ENCODE results near the gene NPHP1. TPM values are rescaled to one million over a fixed set of nuclear protein-coding genes. Genes with fewer than 3 reads are reported as not detected.
"Not testable (repeated sequence)": the region's sequence is repeated elsewhere in the genome, so short reads cannot be mapped to it uniquely, and the experiment has no call there.

The NPHP1 gene
- 5.7 TPM for total RNA-seq (ENCODE audit: unreplicated experiment)
- long read RNA-seq, partial matches to known transcripts: 1 of 5 reads
- long read RNA-seq, other reads (novel, unspliced or antisense): 2 of 5 reads

- peak within 1 kb of the TSS; percentile 99 for H3K27ac Mint-ChIP-seq (ENCODE audit: unreplicated experiment)
- TF ChIP-seq CTCF (IDR thresholded peaks at IDR 0.05; ENCODE audit: unreplicated experiment): no peak
- H3K9me3 Mint-ChIP-seq (ENCODE audit: unreplicated experiment): no peaks in the 10 kb centered on the region
- peaks cover under 1% of the 10 kb centered on the region for H3K27me3 Mint-ChIP-seq (ENCODE audit: unreplicated experiment)
- peak; percentile 93 for DNase-seq (ENCODE audit: low spot score)
- H3K36me3 Mint-ChIP-seq (ENCODE audit: low read depth, unreplicated experiment): peaks cover 12% of the 10 kb centered on the region
- H3K4me3 Mint-ChIP-seq (ENCODE audit: unreplicated experiment): peak within 1 kb of the TSS; percentile 99
- peaks cover 9% of the 10 kb centered on the region for H3K4me1 Mint-ChIP-seq (ENCODE audit: unreplicated experiment)
Measured at GRCh38 chr2:110204408-110205385, at the start of gene NPHP1. NPHP1 (minus strand) TSS chr2:110205013; CDS start chr2:110204968, 45 bp downstream.

- not testable (repeated sequence) for H3K27ac Mint-ChIP-seq (ENCODE audit: unreplicated experiment); H3K4me1 Mint-ChIP-seq (ENCODE audit: unreplicated experiment); H3K27me3 Mint-ChIP-seq (ENCODE audit: unreplicated experiment); DNase-seq (ENCODE audit: low spot score); H3K36me3 Mint-ChIP-seq (ENCODE audit: low read depth, unreplicated experiment); H3K9me3 Mint-ChIP-seq (ENCODE audit: unreplicated experiment); H3K4me3 Mint-ChIP-seq (ENCODE audit: unreplicated experiment)
Measured at GRCh38 chr2:110248081-110248795, 43.4 kb upstream of the NPHP1 start.

- H3K36me3 Mint-ChIP-seq (ENCODE audit: low read depth, unreplicated experiment); DNase-seq (ENCODE audit: low spot score); H3K4me3 Mint-ChIP-seq (ENCODE audit: unreplicated experiment); H3K27ac Mint-ChIP-seq (ENCODE audit: unreplicated experiment); H3K9me3 Mint-ChIP-seq (ENCODE audit: unreplicated experiment); H3K27me3 Mint-ChIP-seq (ENCODE audit: unreplicated experiment); H3K4me1 Mint-ChIP-seq (ENCODE audit: unreplicated experiment): not testable (repeated sequence)
Measured at GRCh38 chr2:110245488-110246435, 40.9 kb upstream of the NPHP1 start.

GRCh38 chr2:110243283-110243682, 38.5 kb upstream of the NPHP1 start:
- not testable (repeated sequence) for H3K4me3 Mint-ChIP-seq (ENCODE audit: unreplicated experiment); DNase-seq (ENCODE audit: low spot score)

GRCh38 chr2:110234514-110234913, 29.7 kb upstream of the NPHP1 start:
- H3K9me3 Mint-ChIP-seq (ENCODE audit: unreplicated experiment); H3K27ac Mint-ChIP-seq (ENCODE audit: unreplicated experiment); H3K4me1 Mint-ChIP-seq (ENCODE audit: unreplicated experiment); H3K36me3 Mint-ChIP-seq (ENCODE audit: low read depth, unreplicated experiment); H3K27me3 Mint-ChIP-seq (ENCODE audit: unreplicated experiment); DNase-seq (ENCODE audit: low spot score); H3K4me3 Mint-ChIP-seq (ENCODE audit: unreplicated experiment): not testable (repeated sequence)

More at GRCh38 chr2:110243283-110243682, 38.5 kb upstream of the NPHP1 start:
- not testable (repeated sequence) for H3K27me3 Mint-ChIP-seq (ENCODE audit: unreplicated experiment); H3K27ac Mint-ChIP-seq (ENCODE audit: unreplicated experiment); H3K4me1 Mint-ChIP-seq (ENCODE audit: unreplicated experiment); H3K36me3 Mint-ChIP-seq (ENCODE audit: low read depth, unreplicated experiment); H3K9me3 Mint-ChIP-seq (ENCODE audit: unreplicated experiment)

- not testable (repeated sequence) for H3K9me3 Mint-ChIP-seq (ENCODE audit: unreplicated experiment); DNase-seq (ENCODE audit: low spot score); H3K27ac Mint-ChIP-seq (ENCODE audit: unreplicated experiment); H3K4me1 Mint-ChIP-seq (ENCODE audit: unreplicated experiment); H3K4me3 Mint-ChIP-seq (ENCODE audit: unreplicated experiment); H3K27me3 Mint-ChIP-seq (ENCODE audit: unreplicated experiment); H3K36me3 Mint-ChIP-seq (ENCODE audit: low read depth, unreplicated experiment)
Measured at GRCh38 chr2:110229886-110230285, 25.1 kb upstream of the NPHP1 start.

GRCh38 chr2:110222626-110223025, 17.8 kb upstream of the NPHP1 start:
- H3K9me3 Mint-ChIP-seq (ENCODE audit: unreplicated experiment); H3K4me3 Mint-ChIP-seq (ENCODE audit: unreplicated experiment); H3K27ac Mint-ChIP-seq (ENCODE audit: unreplicated experiment); DNase-seq (ENCODE audit: low spot score); H3K4me1 Mint-ChIP-seq (ENCODE audit: unreplicated experiment); H3K27me3 Mint-ChIP-seq (ENCODE audit: unreplicated experiment); H3K36me3 Mint-ChIP-seq (ENCODE audit: low read depth, unreplicated experiment): not testable (repeated sequence)

Measured in endothelial cell (in vitro differentiated cells).